A673 (cell line): ENCODE data around the gene COQ10B. TPM values are rescaled to one million over a fixed set of nuclear protein-coding genes. Genes with fewer than 3 reads are reported as not detected.

Experiments used
- BruUV-seq: library from RNA; stranded (reverse); fragments of 400-500 nt; replicated peaks from 2 replicates; lab custom pipeline; 2021; lab: Mats Ljungman, UMichigan
- CTCF ChIA-PET: fragments of 300-600 bp; sonication (Branson Sonifier 250); formaldehyde crosslinking; loops from one replicate; lab custom pipeline; 2022; ENCODE audit warnings: antibody characterized with exemption; lab: Charles Lee
- POLR2A ChIA-PET: fragments of 300-600 bp; sonication (Branson Sonifier 250); formaldehyde crosslinking; loops from one replicate; lab custom pipeline; 2022; ENCODE audit warnings: antibody characterized with exemption; ENCODE audit not compliant: low non-redundant PET; lab: Charles Lee
- DNase-seq: peaks from one replicate; pipeline ENCODE4 v3.0.0-alpha.2; 2015; ENCODE audit warnings: low spot score
- H3K27ac ChIP-seq: fragments of 200-600 bp; sonication (generic); 2 replicates; pipeline ENCODE4 v1.5.1; 2016; ENCODE audit warnings: mixed run types, low read depth, mild to moderate bottlenecking, mixed read lengths, antibody characterized with exemption, low read length; ENCODE audit not compliant: poor library complexity, severe bottlenecking
- H3K27me3 ChIP-seq: fragments of 200-600 bp; sonication (generic); replicated peaks from 2 replicates; pipeline ENCODE4 v1.6.1; 2017; ENCODE audit warnings: mixed run types, low read depth, mild to moderate bottlenecking, mixed read lengths, antibody characterized with exemption, low read length; ENCODE audit not compliant: insufficient read depth, poor library complexity
- H3K36me3 ChIP-seq: fragments of 200-600 bp; sonication (generic); 2 replicates; pipeline ENCODE4 v1.6.1; 2016; ENCODE audit warnings: mixed run types, mild to moderate bottlenecking, mixed read lengths, antibody characterized with exemption, low read length; ENCODE audit not compliant: insufficient read depth, poor library complexity, severe bottlenecking
- H3K4me1 ChIP-seq: fragments of 200-600 bp; sonication (generic); 2 replicates; pipeline ENCODE4 v1.6.1; 2017; ENCODE audit warnings: mixed run types, mild to moderate bottlenecking, mixed read lengths, antibody characterized with exemption, low read length; ENCODE audit not compliant: insufficient read depth, poor library complexity, severe bottlenecking
- H3K4me3 ChIP-seq: fragments of 200-600 bp; sonication (generic); 2 replicates; pipeline ENCODE4 v1.5.1; 2016; ENCODE audit warnings: low read depth, mixed run types, mild to moderate bottlenecking, mixed read lengths, low read length; ENCODE audit not compliant: poor library complexity, severe bottlenecking
- H3K9me3 ChIP-seq: fragments of 200-600 bp; sonication (generic); 2 replicates; pipeline ENCODE4 v1.6.1; 2016; ENCODE audit warnings: mixed run types, low read depth, mild to moderate bottlenecking, mixed read lengths, antibody characterized with exemption, low read length; ENCODE audit not compliant: poor library complexity, severe bottlenecking
- CTCF ChIP-seq: fragments of 300-800, 200-600 bp; sonication (generic); conservative IDR thresholded peaks from 2 replicates; pipeline ENCODE4 v1.5.1; 2017; ENCODE audit warnings: low read depth, mild to moderate bottlenecking, antibody characterized with exemption, low read length, moderate library complexity, mixed read lengths
- EZH2 ChIP-seq: fragments of 200-600 bp; sonication (generic); IDR thresholded peaks from 2 replicates; pipeline ENCODE4 v1.6.1; 2017; ENCODE audit warnings: borderline replicate concordance, low read depth, mild to moderate bottlenecking, mixed read lengths, antibody characterized with exemption, low read length; ENCODE audit not compliant: poor library complexity, severe bottlenecking
- intact Hi-C: fragments of 100-400 bp; cut with micrococcal nuclease; formaldehyde crosslinking; loops from one replicate; pipeline ENCODE4 v1.10.0; 2022; ENCODE audit not compliant: unreplicated experiment
- total RNA-seq: library from RNA; stranded (reverse); gene quantifications from 2 replicates; pipeline ENCODE4 v1.2.3, GENCODE V29; 2021

The COQ10B gene
- total RNA-seq, 1 experiment from 2014 or later, result 17.1 TPM

- POLR2A ChIA-PET, result no interaction called here
- CTCF ChIA-PET, result no interaction called here
- no peak for DNase-seq
- Histone ChIP-seq H3K36me3 (peaks cover under 1% of the 10 kb centered on the region), H3K9me3 (no peaks in the 10 kb centered on the region), H3K27ac (no peak overlapping the region), H3K27me3 (no peaks in the 10 kb centered on the region), H3K4me1 (no peaks in the 10 kb centered on the region), H3K4me3 (peak overlapping the region; percentile 86)
- intact Hi-C loops, result no loop called here
- BruUV-seq, result no TSS peak
- no peak for TF ChIP-seq EZH2
- no peak for TF ChIP-seq CTCF
Measured at GRCh38 chr2:197454923-197455322, 1.6 kb downstream of the COQ10B start.

- Histone ChIP-seq H3K27ac (no peak overlapping the region), H3K27me3 (no peaks in the 10 kb centered on the region), H3K9me3 (no peaks in the 10 kb centered on the region), H3K4me1 (no peaks in the 10 kb centered on the region), H3K36me3 (peaks cover 5% of the 10 kb centered on the region), H3K4me3 (no peak overlapping the region)
- no peak for DNase-seq
- no TSS peak for BruUV-seq
- no peak for TF ChIP-seq CTCF
- ChIA-PET CTCF (no interaction called here), POLR2A (no interaction called here)
- intact Hi-C loops, result no loop called here
Measured at GRCh38 chr2:197455428-197455827, 2.1 kb downstream of the COQ10B start.

GRCh38 chr2:197460649-197461048, 7.3 kb downstream of the COQ10B start:
- intact Hi-C loops, result no loop called here
- TF ChIP-seq EZH2 (no peak), CTCF (no peak)
- Histone ChIP-seq H3K27ac (no peak overlapping the region), H3K4me3 (no peak overlapping the region), H3K9me3 (no peaks in the 10 kb centered on the region), H3K4me1 (no peaks in the 10 kb centered on the region), H3K36me3 (peaks cover 18% of the 10 kb centered on the region), H3K27me3 (no peaks in the 10 kb centered on the region)
- CTCF ChIA-PET, result no interaction called here
- BruUV-seq, result no TSS peak
- POLR2A ChIA-PET, result no interaction called here
- DNase-seq, result no peak
